ENCODE measurements around the gene MRPL12. TPM values are rescaled to one million over a fixed set of nuclear protein-coding genes. Genes with fewer than 3 reads are reported as not detected.
A peak's percentile ranks its signal among the peaks of the same experiment; 100 is the strongest.

The MRPL12 gene
- polyA plus RNA-seq, 3 donors, result 21.2 to 57.0 (median 38.3) TPM

GRCh38 chr17:81711814-81712467 lies 8.8 kb downstream of the MRPL12 start, which contains the start of gene SLC25A10:
TSS of gene SLC25A10 (plus strand) at chr17:81712284. CDS start at chr17:81712427, 143 bp downstream.
- Histone ChIP-seq H3K4me2 (replicated peaks; ENCODE audit: extremely low read depth, low read length, poor library complexity, severe bottlenecking) (peak within 1 kb of the TSS; percentile 84), H3K4me3 (replicated peaks in 1 of 3; ENCODE audit: low read depth in 2 of 3, low read length in 3 of 3) (peak within 1 kb of the TSS; percentile 23 to 78 (median 46)), H3K79me2 (ENCODE audit: insufficient read depth, low read length) (peaks cover 4% of the 10 kb centered on the region), H3K27me3 (ENCODE audit: control insufficient read depth in 2 of 2, insufficient read depth in 2 of 2, low read length in 2 of 2) (peaks cover 0 to 8% of the 10 kb centered on the region in 2 donors), H3K36me3 (replicated peaks in 1 of 2; ENCODE audit: control insufficient read depth in 1 of 2, insufficient read depth in 2 of 2, low read length in 2 of 2) (peaks cover 5 to 9% of the 10 kb centered on the region in 2 donors), H2AFZ (ENCODE audit: insufficient read depth, low read depth, low read length, poor library complexity, severe bottlenecking) (peak within 1 kb of the TSS; percentile 76), H3K27ac (ENCODE audit: low read depth in 1 of 2, low read length in 2 of 2) (no peak within 1 kb of the TSS), H3K9me3 (replicated peaks in 1 of 2; ENCODE audit: control insufficient read depth in 1 of 2, insufficient read depth in 1 of 2, low read length in 2 of 2) (no peaks in the 10 kb centered on the region), H4K20me1 (ENCODE audit: insufficient read depth, low read length) (no peaks in the 10 kb centered on the region), H3K9ac (ENCODE audit: insufficient read depth, low read length, poor library complexity, severe bottlenecking) (peak within 1 kb of the TSS; percentile 60), H3K4me1 (ENCODE audit: control insufficient read depth in 1 of 2, insufficient read depth in 2 of 2, low read length in 2 of 2) (peaks cover 26 to 42% of the 10 kb centered on the region in 2 donors)
- Mint-ChIP-seq H3K27ac (peak within 1 kb of the TSS in 5 of 7 donors; percentile 38 to 81 (median 76)), H3K4me1 (peaks cover 29% of the 10 kb centered on the region), H3K27me3 (ENCODE audit: low read depth in 3 of 3) (peaks cover 0 to 21% (median 13%) of the 10 kb centered on the region in 3 donors), H3K4me3 (peak within 1 kb of the TSS; percentile 80 to 90), H3K36me3 (peaks cover 4 to 14% of the 10 kb centered on the region in 2 donors), H3K9me3 (no peaks in the 10 kb centered on the region)
- TF ChIP-seq CTCF (IDR thresholded peaks at IDR 0.05), result no peak
- WGBS (ENCODE audit: insufficient coverage), result under 1% methylated on average over 89 of the region's 89 CpGs
- peak; percentile 59 to 74 (median 72) for DNase-seq
- intact Hi-C loops (cut with micrococcal nuclease), result loop anchor here in 1 of 2 donors (5.0 kb wide), 2 partner anchors 45 to 325 kb away; partner anchors contain the start of genes CCDC137, DCXR and OXLD1

- peaks cover under 1 to 10% of the 10 kb centered on the region in 2 donors for H3K36me3 Mint-ChIP-seq
- Histone ChIP-seq H3K27ac (ENCODE audit: low read depth in 1 of 2, low read length in 2 of 2) (no peak overlapping the region), H4K20me1 (ENCODE audit: insufficient read depth, low read length) (no peaks in the 10 kb centered on the region), H3K4me3 (replicated peaks in 1 of 3; ENCODE audit: low read depth in 2 of 3, low read length in 3 of 3) (peak overlapping the region; percentile 21 to 78 (median 46)), H3K4me2 (replicated peaks; ENCODE audit: extremely low read depth, low read length, poor library complexity, severe bottlenecking) (peak overlapping the region; percentile 84), H3K79me2 (ENCODE audit: insufficient read depth, low read length) (peaks cover 4% of the 10 kb centered on the region), H2AFZ (ENCODE audit: insufficient read depth, low read depth, low read length, poor library complexity, severe bottlenecking) (peak overlapping the region; percentile 76), H3K9me3 (replicated peaks in 1 of 2; ENCODE audit: control insufficient read depth in 1 of 2, insufficient read depth in 1 of 2, low read length in 2 of 2) (no peaks in the 10 kb centered on the region), H3K36me3 (replicated peaks in 1 of 2; ENCODE audit: control insufficient read depth in 1 of 2, insufficient read depth in 2 of 2, low read length in 2 of 2) (peaks cover under 1 to 3% of the 10 kb centered on the region in 2 donors), H3K4me1 (ENCODE audit: control insufficient read depth in 1 of 2, insufficient read depth in 2 of 2, low read length in 2 of 2) (peaks cover 26 to 42% of the 10 kb centered on the region in 2 donors), H3K27me3 (ENCODE audit: control insufficient read depth in 2 of 2, insufficient read depth in 2 of 2, low read length in 2 of 2) (peaks cover 0 to 8% of the 10 kb centered on the region in 2 donors), H3K9ac (ENCODE audit: insufficient read depth, low read length, poor library complexity, severe bottlenecking) (peak overlapping the region; percentile 60)
- peak overlapping the region in 5 of 7 donors; percentile 38 to 81 (median 76) for H3K27ac Mint-ChIP-seq
- no peaks in the 10 kb centered on the region for H3K9me3 Mint-ChIP-seq
- 5% methylated on average over 35 of the region's 41 CpGs for WGBS (ENCODE audit: insufficient coverage)
- peaks cover 29% of the 10 kb centered on the region for H3K4me1 Mint-ChIP-seq
- no peak for TF ChIP-seq CTCF (IDR thresholded peaks at IDR 0.05)
- DNase-seq, result no peak
- H3K4me3 Mint-ChIP-seq, result peak overlapping the region; percentile 75 to 90
- peaks cover 0 to 21% (median 13%) of the 10 kb centered on the region in 3 donors for H3K27me3 Mint-ChIP-seq (ENCODE audit: low read depth in 3 of 3)
- intact Hi-C loops (cut with micrococcal nuclease), result loop anchor here in 1 of 2 donors (5.0 kb wide), 2 partner anchors 45 to 325 kb away; partner anchors contain the start of genes CCDC137, DCXR and OXLD1
These were observed 9.4 kb downstream of the MRPL12 start for GRCh38 chr17:81712468-81713003.

All from CD14-positive monocyte (primary cell).